GM10847 (cell line): ENCODE measurements around the gene ZBTB7C.

Experiments used
- POLR2A ChIP-seq: IDR thresholded peaks from 2 replicates; pipeline ENCODE4 v1.6.1; 2011; ENCODE audit not compliant: insufficient read length; ENCODE audit errors: extremely low read depth

The ZBTB7C gene

GRCh38 chr18:48428475-48429177 is 19.4 kb upstream of the ZBTB7C start:
- TF ChIP-seq POLR2A: no peak

DNA sequence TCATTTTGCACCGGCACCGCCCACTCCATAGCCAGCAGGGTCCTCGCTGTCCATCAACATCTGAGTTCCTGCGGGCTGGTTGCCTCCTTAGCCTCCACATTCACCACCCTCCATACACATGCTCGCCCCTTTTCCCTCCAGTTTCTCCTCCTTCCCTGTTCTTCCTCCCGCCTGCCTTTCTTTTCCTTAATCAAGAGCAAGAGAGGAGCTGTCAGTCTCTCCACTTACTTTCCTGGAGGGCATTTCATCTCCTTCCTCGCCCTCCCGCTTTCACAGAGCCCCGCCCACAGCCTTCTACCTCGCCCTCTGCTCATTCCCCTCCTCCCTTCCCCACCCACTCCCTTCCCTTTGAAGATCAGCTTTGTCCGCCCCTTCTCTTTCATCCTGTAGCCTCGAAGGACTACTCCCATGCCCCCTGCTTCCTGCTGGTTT is 13.8 kb upstream of the ZBTB7C start:
- TF ChIP-seq POLR2A: no peak

- TF ChIP-seq POLR2A: no peak
Observed at GRCh38 chr18:48419277-48420022, 10.3 kb upstream of the ZBTB7C start.

DNA sequence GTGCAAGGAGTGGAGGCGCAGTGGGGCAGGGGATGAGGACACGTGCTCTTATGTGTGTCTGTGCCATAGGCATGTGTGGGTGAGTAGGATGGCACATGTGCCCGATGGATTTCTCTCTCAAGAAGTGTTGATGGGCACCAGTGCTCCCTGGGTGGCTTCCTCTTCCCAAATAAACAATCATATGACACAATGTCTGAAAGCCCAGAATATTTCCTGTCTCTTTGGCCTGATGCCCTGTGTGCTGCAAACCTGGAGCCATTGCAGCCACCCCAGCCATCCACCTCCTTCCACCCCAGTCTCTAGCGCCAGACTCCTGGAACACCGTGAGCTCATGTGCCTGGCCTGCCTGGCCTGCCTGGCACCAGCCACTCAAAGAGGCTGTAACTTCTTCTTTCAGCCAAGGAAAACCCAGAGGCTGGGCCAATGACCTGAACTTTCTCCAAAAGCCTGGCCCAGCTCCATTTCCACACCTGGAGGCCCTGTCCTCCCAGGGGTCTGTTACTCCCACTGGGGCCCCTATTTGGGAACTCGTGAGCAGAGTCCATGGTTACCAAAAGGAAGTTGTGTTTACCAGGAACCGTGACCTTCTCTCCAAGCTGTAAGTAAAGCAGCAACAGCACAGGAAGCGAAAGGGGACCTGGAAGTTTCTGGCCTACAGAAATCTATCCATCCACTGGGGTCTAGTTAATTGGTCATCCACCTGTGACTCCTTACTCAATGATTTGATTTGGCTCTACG is 9.5 kb upstream of the ZBTB7C start:
- no peak for TF ChIP-seq POLR2A

DNA sequence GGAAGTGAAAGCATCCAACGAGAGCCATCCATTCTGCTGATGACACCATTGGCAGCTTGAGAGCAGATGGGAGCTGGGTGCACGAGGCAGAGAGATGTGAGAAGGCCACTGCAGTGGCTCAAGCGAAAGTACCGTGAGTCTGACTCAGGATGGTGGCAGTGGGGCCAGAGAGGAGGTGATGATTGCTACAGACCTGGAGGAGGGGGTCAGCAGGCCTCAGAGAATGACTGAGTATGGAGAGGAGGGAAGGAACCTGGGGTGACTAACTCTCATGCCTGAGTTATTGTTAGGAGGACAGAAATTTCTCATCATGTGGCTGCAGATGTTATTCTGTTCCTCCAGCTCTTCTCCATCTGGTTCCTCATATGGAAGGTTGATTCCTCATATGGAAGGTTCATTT is 8.8 kb upstream of the ZBTB7C start:
- no peak for TF ChIP-seq POLR2A

GRCh38 chr18:48413342-48413741 is 4.2 kb upstream of the ZBTB7C start:
- no peak for TF ChIP-seq POLR2A

DNA sequence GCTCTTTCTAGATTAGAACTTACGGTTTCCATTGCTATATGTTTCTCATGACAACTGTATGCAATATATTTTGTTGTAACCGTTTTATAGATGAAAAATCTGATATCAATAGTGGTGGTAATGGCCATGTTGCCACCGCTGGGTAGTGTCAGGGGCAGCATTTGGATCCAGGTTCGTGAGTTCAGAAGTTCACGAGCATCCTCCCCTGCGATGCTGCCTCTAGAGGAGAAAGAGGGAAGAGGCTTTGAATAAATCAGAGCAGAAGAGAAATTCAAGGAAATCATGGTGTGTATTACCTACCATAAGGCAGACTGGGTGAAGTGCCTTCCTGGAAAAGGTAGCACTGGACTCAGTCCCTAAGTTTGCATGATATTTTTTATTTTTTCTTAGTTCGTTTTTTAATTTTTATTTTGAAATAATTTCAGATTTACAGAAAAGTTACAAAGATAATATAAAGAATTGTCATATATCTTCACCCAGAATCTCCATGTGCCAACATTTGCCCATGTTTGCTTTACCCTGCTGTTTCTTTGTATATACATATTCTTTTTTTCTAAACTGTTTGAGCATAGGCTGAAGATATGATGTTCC is 3.3 kb upstream of the ZBTB7C start:
- TF ChIP-seq POLR2A: no peak

- TF ChIP-seq POLR2A: no peak
Observed at GRCh38 chr18:48410095-48410920, 1.1 kb upstream of the ZBTB7C start.

GRCh38 chr18:48409591-48410094 is 460 bp upstream of the ZBTB7C start:
- TF ChIP-seq POLR2A: no peak

DNA sequence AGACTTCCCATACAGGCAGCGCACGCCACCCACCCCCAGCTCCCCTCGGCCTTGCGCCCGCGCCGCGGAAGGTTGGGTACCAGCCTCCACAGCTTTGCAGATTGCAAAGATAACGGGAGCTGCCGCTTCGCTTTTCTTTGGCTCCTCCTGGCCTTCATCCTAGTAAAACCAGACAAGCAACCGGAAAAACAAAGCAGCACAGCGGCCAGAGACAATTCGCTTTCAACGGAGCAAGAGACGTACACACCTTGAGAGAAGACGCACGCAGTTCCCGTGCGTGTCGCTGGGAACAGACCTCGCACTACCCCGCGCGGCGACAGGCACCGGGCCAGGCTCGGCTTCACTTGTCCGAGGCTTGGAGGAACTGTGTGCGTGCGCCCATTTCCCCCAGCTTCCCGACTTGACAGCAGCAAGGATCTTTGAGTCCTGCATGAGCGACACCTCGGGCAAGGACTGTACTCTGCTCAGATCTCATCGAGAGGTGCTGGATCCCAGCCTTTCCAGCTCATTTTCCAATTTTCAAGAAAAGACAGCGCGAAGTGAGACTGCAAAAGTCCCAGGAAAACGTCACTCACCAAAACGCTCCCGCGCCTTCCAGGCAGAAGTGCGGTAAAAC is 964 bp downstream of the ZBTB7C start:
- TF ChIP-seq POLR2A: no peak

DNA sequence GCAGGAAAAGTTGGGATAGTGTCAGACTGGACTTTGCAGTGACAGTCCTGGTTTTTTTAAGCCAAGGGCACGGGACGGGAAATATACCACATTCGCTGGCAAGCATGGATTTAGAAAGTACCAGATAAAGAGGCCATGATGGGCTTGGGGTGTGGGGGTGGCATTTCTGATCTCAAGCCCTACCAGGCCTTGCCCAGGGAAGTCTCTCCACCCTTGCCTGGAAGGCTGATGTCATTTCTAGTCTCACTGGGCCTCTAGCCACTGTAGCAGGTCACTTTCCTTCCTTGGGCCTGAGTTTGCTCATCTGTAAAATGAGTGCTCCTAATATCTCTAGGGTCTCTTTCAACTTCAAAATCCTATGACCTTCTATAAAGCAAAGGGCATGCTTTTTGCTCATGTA is 1.8 kb downstream of the ZBTB7C start:
- TF ChIP-seq POLR2A: no peak

- no peak for TF ChIP-seq POLR2A
Observed at GRCh38 chr18:48405978-48406377, 3.2 kb downstream of the ZBTB7C start.

- no peak for TF ChIP-seq POLR2A
Observed at GRCh38 chr18:48404716-48405507, 4.3 kb downstream of the ZBTB7C start.
